PC-9 (cell line): Measurements from ENCODE around the gene BCL2L11. TPM values are rescaled to one million over a fixed set of nuclear protein-coding genes. Genes with fewer than 3 reads are reported as not detected.

Experiments used
- BruUV-seq: library from RNA; stranded (reverse); fragments of 400-500 nt; replicated peaks from 2 replicates; lab custom pipeline; 2021; lab: Mats Ljungman, UMichigan
- CTCF ChIA-PET: fragments of 300-600 bp; sonication (Branson Sonifier 250); formaldehyde crosslinking; loops from one replicate; lab custom pipeline; 2022; ENCODE audit warnings: antibody characterized with exemption; lab: Charles Lee
- POLR2A ChIA-PET: fragments of 300-600 bp; sonication (Branson Sonifier 250); formaldehyde crosslinking; loops from one replicate; lab custom pipeline; 2022; ENCODE audit warnings: antibody characterized with exemption; ENCODE audit not compliant: unreplicated experiment; lab: Charles Lee
- DNase-seq, 2 experiments: peaks; one replicate each; pipeline versions ENCODE4 v3.0.0 to v3.0.0-alpha.2; 2015 to 2022; ENCODE audit warnings: mixed read lengths in 1 of 2
- H2AFZ ChIP-seq: fragments of 200-600 bp; sonication (generic); 2 replicates; pipeline ENCODE4 v1.8.1; 2017; ENCODE audit warnings: antibody characterized with exemption
- H3F3A ChIP-seq: fragments of 200-600 bp; sonication (generic); 2 replicates; pipeline ENCODE4 v1.8.1; 2017; ENCODE audit warnings: antibody characterized with exemption, mild to moderate bottlenecking, low read depth; ENCODE audit not compliant: insufficient read depth
- H3K27ac ChIP-seq: fragments of 200-600 bp; sonication (generic); 2 replicates; pipeline ENCODE4 v1.6.1; 2016; ENCODE audit warnings: mixed run types
- H3K27me3 ChIP-seq: fragments of 200-600 bp; sonication (generic); 2 replicates; pipeline ENCODE4 v1.6.1; 2016; ENCODE audit warnings: low read depth, mixed run types; ENCODE audit not compliant: insufficient read depth
- H3K36me3 ChIP-seq: fragments of 200-600 bp; sonication (generic); 2 replicates; pipeline ENCODE4 v1.6.1; 2016; ENCODE audit warnings: low read depth, mixed run types
- H3K4me1 ChIP-seq: fragments of 200-600 bp; sonication (generic); replicated peaks from 2 replicates; pipeline ENCODE4 v1.6.1; 2016; ENCODE audit warnings: mixed run types; ENCODE audit not compliant: insufficient read depth
- H3K4me2 ChIP-seq: fragments of 200-600 bp; sonication (generic); 2 replicates; pipeline ENCODE4 v1.6.1; 2017; ENCODE audit warnings: mixed run types
- H3K4me3 ChIP-seq: fragments of 200-600 bp; sonication (generic); 2 replicates; pipeline ENCODE4 v1.6.1; 2016; ENCODE audit warnings: mixed run types
- H3K79me2 ChIP-seq: fragments of 200-600 bp; sonication (generic); 2 replicates; pipeline ENCODE4 v1.6.1; 2017; ENCODE audit warnings: low read depth, mixed run types
- H3K9me2 ChIP-seq: fragments of 200-600 bp; sonication (generic); 2 replicates; pipeline ENCODE4 v1.8.1; 2017; ENCODE audit warnings: mild to moderate bottlenecking; ENCODE audit not compliant: insufficient read depth
- H3K9me3 ChIP-seq: fragments of 200-600 bp; sonication (generic); 2 replicates; pipeline ENCODE4 v1.8.1; 2016; ENCODE audit warnings: low read depth; ENCODE audit not compliant: insufficient read depth
- H4K20me1 ChIP-seq: fragments of 200-600 bp; sonication (generic); 2 replicates; pipeline ENCODE4 v1.8.1; 2017; ENCODE audit not compliant: insufficient read depth
- EZH2 ChIP-seq: fragments of 200-600 bp; sonication (generic); IDR thresholded peaks from 2 replicates; pipeline ENCODE4 v1.8.0; 2017; ENCODE audit warnings: antibody characterized with exemption, low read depth
- intact Hi-C: fragments of 100-400 bp; cut with micrococcal nuclease; formaldehyde crosslinking; loops from one replicate; pipeline ENCODE4 v1.10.0; 2022; ENCODE audit not compliant: unreplicated experiment
- total RNA-seq: library from RNA; stranded (reverse); gene quantifications from 2 replicates; pipeline ENCODE4 v1.2.3, GENCODE V29; 2021
- TF ChIP-seq, protein P1 (sequence below): fragments of 200-600 bp; sonication (generic); conservative IDR thresholded peaks from 2 replicates; pipeline ENCODE4 v1.6.1; 2017; ENCODE audit warnings: mixed run types, antibody characterized with exemption, mild to moderate bottlenecking, moderate library complexity

Gene BCL2L11
- total RNA-seq, 1 experiment from 2014 or later: 17.0 TPM

DNA sequence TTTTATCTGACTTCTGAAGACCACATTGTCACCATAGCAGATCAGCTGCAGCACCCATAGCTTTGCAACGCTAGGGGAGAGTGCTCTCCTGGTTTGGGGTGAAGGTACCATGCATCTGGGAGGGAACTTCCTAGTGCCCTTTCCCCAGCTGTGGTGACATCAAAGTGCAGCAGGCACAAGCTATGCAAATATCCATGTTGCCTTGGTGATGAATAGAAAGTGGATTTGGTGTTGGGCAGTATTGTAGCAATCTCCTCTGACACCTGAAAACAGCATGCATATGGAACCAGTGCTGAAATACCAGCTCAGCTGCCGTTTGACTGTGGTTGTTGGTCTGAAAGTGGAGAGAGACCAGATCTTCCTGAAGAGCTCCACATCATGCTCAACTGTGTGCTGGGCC lies 37.1 kb downstream of the BCL2L11 start:
- H3K9me3 ChIP-seq: no peaks in the 10 kb centered on the region
- no peak for TF ChIP-seq EZH2
- TF ChIP-seq, protein P1, sequence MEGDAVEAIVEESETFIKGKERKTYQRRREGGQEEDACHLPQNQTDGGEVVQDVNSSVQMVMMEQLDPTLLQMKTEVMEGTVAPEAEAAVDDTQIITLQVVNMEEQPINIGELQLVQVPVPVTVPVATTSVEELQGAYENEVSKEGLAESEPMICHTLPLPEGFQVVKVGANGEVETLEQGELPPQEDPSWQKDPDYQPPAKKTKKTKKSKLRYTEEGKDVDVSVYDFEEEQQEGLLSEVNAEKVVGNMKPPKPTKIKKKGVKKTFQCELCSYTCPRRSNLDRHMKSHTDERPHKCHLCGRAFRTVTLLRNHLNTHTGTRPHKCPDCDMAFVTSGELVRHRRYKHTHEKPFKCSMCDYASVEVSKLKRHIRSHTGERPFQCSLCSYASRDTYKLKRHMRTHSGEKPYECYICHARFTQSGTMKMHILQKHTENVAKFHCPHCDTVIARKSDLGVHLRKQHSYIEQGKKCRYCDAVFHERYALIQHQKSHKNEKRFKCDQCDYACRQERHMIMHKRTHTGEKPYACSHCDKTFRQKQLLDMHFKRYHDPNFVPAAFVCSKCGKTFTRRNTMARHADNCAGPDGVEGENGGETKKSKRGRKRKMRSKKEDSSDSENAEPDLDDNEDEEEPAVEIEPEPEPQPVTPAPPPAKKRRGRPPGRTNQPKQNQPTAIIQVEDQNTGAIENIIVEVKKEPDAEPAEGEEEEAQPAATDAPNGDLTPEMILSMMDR: no peak
- no peaks in the 10 kb centered on the region for H3K27me3 ChIP-seq
- H3K9me2 ChIP-seq: no peaks in the 10 kb centered on the region
- no peak overlapping the region for H2AFZ ChIP-seq
- ChIA-PET CTCF (no interaction called here), POLR2A (no interaction called here)
- DNase-seq: no peak
- peaks cover 24% of the 10 kb centered on the region; the same call in 1 of the 2 replicates for H3K36me3 ChIP-seq
- no peak overlapping the region for H3K4me3 ChIP-seq
- intact Hi-C loops: no loop called here
- H3K79me2 ChIP-seq: peaks cover 12% of the 10 kb centered on the region; the same call in 1 of the 2 replicates
- H3K4me2 ChIP-seq: no peak overlapping the region
- no peaks in the 10 kb centered on the region for H3K4me1 ChIP-seq
- peaks cover 10% of the 10 kb centered on the region for H4K20me1 ChIP-seq
- H3K27ac ChIP-seq: no peak overlapping the region
- no TSS peak for BruUV-seq
- peaks cover 4% of the 10 kb centered on the region; the same call in 1 of the 2 replicates for H3F3A ChIP-seq

DNA sequence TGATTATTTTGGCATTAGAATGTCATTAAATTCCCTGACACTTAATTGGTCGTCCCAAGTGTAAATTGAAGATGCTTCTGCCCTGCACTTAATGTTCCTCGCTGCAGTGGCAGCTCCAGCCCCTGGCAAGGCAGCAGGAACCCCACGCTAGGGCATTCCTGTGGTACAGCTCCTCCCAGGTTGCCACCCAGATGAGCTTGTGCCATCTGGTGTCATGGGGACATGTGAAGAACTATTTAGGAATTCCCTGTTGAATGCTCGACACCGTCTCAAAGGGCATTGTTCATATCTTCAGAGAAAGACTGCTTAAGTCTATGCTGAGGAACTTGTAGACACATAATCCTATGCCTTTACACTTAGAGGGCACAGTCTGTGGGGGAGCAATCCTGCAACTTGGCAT lies 38.9 kb downstream of the BCL2L11 start:
- Histone ChIP-seq H3K4me1 (no peaks in the 10 kb centered on the region), H3K4me3 (no peak overlapping the region), H4K20me1 (peaks cover 10% of the 10 kb centered on the region), H3K9me2 (no peaks in the 10 kb centered on the region), H3K9me3 (no peaks in the 10 kb centered on the region), H3K27ac (no peak overlapping the region), H3K36me3 (peaks cover 9% of the 10 kb centered on the region; the same call in 1 of the 2 replicates), H3F3A (peaks cover 4% of the 10 kb centered on the region; the same call in 1 of the 2 replicates), H2AFZ (no peak overlapping the region), H3K27me3 (no peaks in the 10 kb centered on the region), H3K79me2 (peaks cover 10% of the 10 kb centered on the region; the same call in 1 of the 2 replicates), H3K4me2 (no peak overlapping the region)
- TF ChIP-seq, protein P1: no peak
- no peak for TF ChIP-seq EZH2
- intact Hi-C loops: no loop called here
- no peak for DNase-seq
- CTCF ChIA-PET: no interaction called here
- POLR2A ChIA-PET: no interaction called here
- no TSS peak for BruUV-seq

DNA sequence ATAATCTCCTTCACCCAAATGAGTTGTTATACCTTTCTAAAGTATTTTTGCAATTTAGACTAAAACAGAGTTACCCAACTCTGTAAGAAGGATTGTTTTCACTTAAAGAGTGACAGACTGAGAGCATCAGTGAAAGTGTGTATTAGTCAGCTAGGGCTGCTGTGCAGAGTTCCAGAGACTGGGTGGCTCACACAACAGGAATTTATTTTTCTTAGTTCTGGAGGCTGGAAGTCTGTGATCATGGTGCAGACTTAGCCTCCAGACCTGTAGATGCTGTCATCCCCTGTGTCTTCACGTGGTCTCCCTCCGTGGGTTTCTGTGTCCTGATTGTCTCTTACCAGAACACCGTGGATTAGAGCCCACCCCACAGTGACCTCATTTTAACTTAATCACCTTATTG lies 40.0 kb downstream of the BCL2L11 start:
- no peaks in the 10 kb centered on the region for H3K9me2 ChIP-seq
- POLR2A ChIA-PET: no interaction called here
- CTCF ChIA-PET: no interaction called here
- no peak overlapping the region for H3K27ac ChIP-seq
- H3K27me3 ChIP-seq: no peaks in the 10 kb centered on the region
- no peak for DNase-seq
- H3K79me2 ChIP-seq: peaks cover 10% of the 10 kb centered on the region; the same call in 1 of the 2 replicates
- peaks cover 7% of the 10 kb centered on the region; the same call in 1 of the 2 replicates for H3K36me3 ChIP-seq
- H3F3A ChIP-seq: peaks cover 4% of the 10 kb centered on the region; the same call in 1 of the 2 replicates
- no peaks in the 10 kb centered on the region for H3K4me1 ChIP-seq
- peaks cover 10% of the 10 kb centered on the region for H4K20me1 ChIP-seq
- TF ChIP-seq, protein P1: no peak
- no peak for TF ChIP-seq EZH2
- H3K4me3 ChIP-seq: no peak overlapping the region
- no peaks in the 10 kb centered on the region for H3K9me3 ChIP-seq
- H2AFZ ChIP-seq: no peak overlapping the region
- BruUV-seq: no TSS peak
- intact Hi-C loops: no loop called here
- H3K4me2 ChIP-seq: no peak overlapping the region
